ENCODE data around the gene DIPK1A. TPM values are rescaled to one million over a fixed set of nuclear protein-coding genes. Genes with fewer than 3 reads are reported as not detected.

Gene DIPK1A
- total RNA-seq, 1 experiment from 2014 or later, result 2.3 TPM

DNA sequence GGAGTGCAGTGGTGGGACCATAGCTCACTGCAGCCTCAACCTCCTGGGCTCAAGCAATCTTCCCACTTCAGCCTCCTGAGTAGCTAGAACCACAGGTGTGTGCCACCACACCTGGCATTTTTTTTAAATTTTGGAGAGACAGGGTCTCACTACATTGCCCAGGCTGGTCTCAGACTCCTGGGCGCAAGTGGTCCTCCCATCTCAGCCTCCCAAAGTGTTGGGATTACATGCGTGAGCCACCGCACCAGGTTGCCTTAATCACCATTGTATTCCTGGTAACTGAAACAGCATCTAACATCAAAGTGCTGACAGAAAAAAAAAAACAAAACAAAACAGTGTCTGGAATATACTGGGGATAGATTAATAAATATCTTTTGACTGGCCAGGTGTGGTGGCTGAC, 111.2 kb downstream of the DIPK1A start:
- BruUV-seq (replicated peaks), result no TSS peak
- DNase-seq, result no peak
- POLR2A ChIA-PET, result no interaction called here
- H3K36me3 ChIP-seq (ENCODE audit: control insufficient read depth, insufficient read depth, low read length), result no peaks in the 10 kb centered on the region
- Mint-ChIP-seq H3K4me3 (ENCODE audit: unreplicated experiment) (no peak overlapping the region), H3K9me3 (ENCODE audit: unreplicated experiment) (no peaks in the 10 kb centered on the region), H3K27ac (ENCODE audit: unreplicated experiment) (no peak overlapping the region), H3K27me3 (ENCODE audit: insufficient read depth, unreplicated experiment) (no peaks in the 10 kb centered on the region), H3K4me1 (ENCODE audit: low read depth, unreplicated experiment) (peaks cover 6% of the 10 kb centered on the region), H3K36me3 (ENCODE audit: insufficient read depth, unreplicated experiment) (peaks cover 6% of the 10 kb centered on the region)
- TF ChIP-seq CTCF (IDR thresholded peaks at IDR 0.05; ENCODE audit: insufficient read depth in 1 of 2, low read depth in 1 of 2, low read length in 1 of 2, severe bottlenecking in 1 of 2, unreplicated experiment in 1 of 2), result no peak
- H3K4me1 ChIP-seq, result no peaks in the 10 kb centered on the region
- H3K4me3 ChIP-seq (ENCODE audit: low read depth, low read length), result no peak overlapping the region
- no peaks in the 10 kb centered on the region for H3K27me3 ChIP-seq (replicated peaks; ENCODE audit: control insufficient read depth, insufficient read depth, low read length)
- intact Hi-C loops (cut with micrococcal nuclease; ENCODE audit: unreplicated experiment), result no loop called here
- H3K9me3 ChIP-seq, result no peaks in the 10 kb centered on the region
- CTCF ChIA-PET, result no interaction called here

DNA sequence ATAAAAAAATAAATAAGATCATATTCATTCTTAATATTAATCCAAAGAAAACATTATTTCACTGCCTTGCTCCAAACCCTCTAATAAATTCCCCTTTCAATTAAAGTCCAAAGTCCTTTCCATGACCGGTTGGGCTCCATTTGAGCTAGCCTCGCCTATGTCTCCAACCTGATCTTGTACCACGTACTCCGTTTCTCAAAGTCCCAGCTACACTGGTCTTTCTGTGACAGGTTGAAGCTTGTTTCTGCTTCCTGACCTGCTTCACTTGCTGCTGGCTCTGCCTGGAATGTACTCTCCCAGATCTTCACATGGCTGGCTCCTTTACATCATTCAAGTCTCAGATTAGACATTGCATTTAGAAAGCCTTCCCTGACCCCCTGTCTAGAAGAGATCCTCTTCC, 113.1 kb downstream of the DIPK1A start:
- no TSS peak for BruUV-seq (replicated peaks)
- no peaks in the 10 kb centered on the region for H3K27me3 ChIP-seq (replicated peaks; ENCODE audit: control insufficient read depth, insufficient read depth, low read length)
- DNase-seq, result no peak
- H3K9me3 ChIP-seq, result no peaks in the 10 kb centered on the region
- TF ChIP-seq CTCF (IDR thresholded peaks at IDR 0.05; ENCODE audit: insufficient read depth in 1 of 2, low read depth in 1 of 2, low read length in 1 of 2, severe bottlenecking in 1 of 2, unreplicated experiment in 1 of 2), result no peak
- CTCF ChIA-PET, result no interaction called here
- Mint-ChIP-seq H3K36me3 (ENCODE audit: insufficient read depth, unreplicated experiment) (peaks cover 20% of the 10 kb centered on the region), H3K27ac (ENCODE audit: unreplicated experiment) (no peak overlapping the region), H3K9me3 (ENCODE audit: unreplicated experiment) (no peaks in the 10 kb centered on the region), H3K27me3 (ENCODE audit: insufficient read depth, unreplicated experiment) (no peaks in the 10 kb centered on the region), H3K4me1 (ENCODE audit: low read depth, unreplicated experiment) (peaks cover 6% of the 10 kb centered on the region), H3K4me3 (ENCODE audit: unreplicated experiment) (no peak overlapping the region)
- intact Hi-C loops (cut with micrococcal nuclease; ENCODE audit: unreplicated experiment), result no loop called here
- no peaks in the 10 kb centered on the region for H3K4me1 ChIP-seq
- POLR2A ChIA-PET, result no interaction called here
- H3K36me3 ChIP-seq (ENCODE audit: control insufficient read depth, insufficient read depth, low read length), result no peaks in the 10 kb centered on the region
- no peak overlapping the region for H3K4me3 ChIP-seq (ENCODE audit: low read depth, low read length)

DNA sequence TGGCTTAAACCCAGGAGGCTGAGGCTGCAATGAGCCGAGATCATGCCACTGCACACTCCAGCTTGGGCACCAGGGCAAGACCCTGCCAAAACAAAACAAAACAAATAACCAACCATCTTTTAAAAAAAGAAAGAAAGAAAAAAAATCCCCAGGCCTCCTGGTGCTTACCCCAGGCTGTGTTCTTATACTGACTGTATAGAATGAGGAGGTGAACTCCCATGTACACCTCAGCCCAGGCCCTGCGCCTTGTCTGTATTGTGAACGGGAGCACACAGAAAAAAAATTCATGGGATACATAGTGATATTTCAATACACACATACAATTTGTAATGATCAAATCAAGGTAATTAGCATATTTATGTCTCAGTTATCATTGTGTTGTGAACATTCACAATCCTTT, 115.4 kb downstream of the DIPK1A start:
- H3K4me1 ChIP-seq, result no peaks in the 10 kb centered on the region
- no peak for DNase-seq
- no peaks in the 10 kb centered on the region for H3K27me3 Mint-ChIP-seq (ENCODE audit: insufficient read depth, unreplicated experiment)
- TF ChIP-seq CTCF (IDR thresholded peaks at IDR 0.05; ENCODE audit: insufficient read depth in 1 of 2, low read depth in 1 of 2, low read length in 1 of 2, severe bottlenecking in 1 of 2, unreplicated experiment in 1 of 2), result no peak
- H3K27ac Mint-ChIP-seq (ENCODE audit: unreplicated experiment), result no peak overlapping the region
- H3K36me3 Mint-ChIP-seq (ENCODE audit: insufficient read depth, unreplicated experiment), result peaks cover 41% of the 10 kb centered on the region
- H3K27me3 ChIP-seq (replicated peaks; ENCODE audit: control insufficient read depth, insufficient read depth, low read length), result no peaks in the 10 kb centered on the region
- ChIA-PET POLR2A (no interaction called here), CTCF (no interaction called here)
- H3K9me3 Mint-ChIP-seq (ENCODE audit: unreplicated experiment), result no peaks in the 10 kb centered on the region
- H3K4me1 Mint-ChIP-seq (ENCODE audit: low read depth, unreplicated experiment), result peaks cover 6% of the 10 kb centered on the region
- BruUV-seq (replicated peaks), result no TSS peak
- no peaks in the 10 kb centered on the region for H3K36me3 ChIP-seq (ENCODE audit: control insufficient read depth, insufficient read depth, low read length)
- H3K9me3 ChIP-seq, result no peaks in the 10 kb centered on the region
- intact Hi-C loops (cut with micrococcal nuclease; ENCODE audit: unreplicated experiment), result no loop called here
- no peak overlapping the region for H3K4me3 ChIP-seq (ENCODE audit: low read depth, low read length)
- H3K4me3 Mint-ChIP-seq (ENCODE audit: unreplicated experiment), result no peak overlapping the region
